Measurements from ENCODE around the gene RFX4.
A peak's percentile ranks its signal among the peaks of the same experiment; 100 is the strongest.

Gene RFX4

GRCh38 chr12:106757623-106758348 is 175.0 kb downstream of the RFX4 start:
- no peaks in the 10 kb centered on the region for H3K27me3 ChIP-seq (ENCODE audit: control insufficient read depth in 1 of 2, insufficient read depth in 2 of 2, low read length in 2 of 2)
- no peaks in the 10 kb centered on the region for H3K36me3 ChIP-seq (ENCODE audit: control insufficient read depth in 1 of 2, insufficient read depth in 2 of 2, low read length in 2 of 2)
- H3K9ac ChIP-seq (ENCODE audit: low read depth in 1 of 2, low read length in 2 of 2) = no peak overlapping the region
- no peaks in the 10 kb centered on the region for H3K9me3 ChIP-seq (ENCODE audit: control insufficient read depth in 1 of 2, low read length in 2 of 2)
- no peak overlapping the region for H3K27ac ChIP-seq (ENCODE audit: low read depth, low read length)
- H3K4me1 ChIP-seq (ENCODE audit: control insufficient read depth in 1 of 2, insufficient read depth in 2 of 2, low read length in 2 of 2) = peaks cover 21 to 30% of the 10 kb centered on the region in 2 donors
- H3K4me3 ChIP-seq (ENCODE audit: low read depth in 1 of 2, low read length in 2 of 2) = no peak overlapping the region

- H3K27me3 ChIP-seq (ENCODE audit: control insufficient read depth in 1 of 2, insufficient read depth in 2 of 2, low read length in 2 of 2) = no peaks in the 10 kb centered on the region
- H3K36me3 ChIP-seq (ENCODE audit: control insufficient read depth in 1 of 2, insufficient read depth in 2 of 2, low read length in 2 of 2) = no peaks in the 10 kb centered on the region
- H3K4me3 ChIP-seq (ENCODE audit: low read depth in 1 of 2, low read length in 2 of 2) = no peak overlapping the region
- no peak overlapping the region for H3K9ac ChIP-seq (ENCODE audit: low read depth in 1 of 2, low read length in 2 of 2)
- H3K27ac ChIP-seq (ENCODE audit: low read depth, low read length) = no peak overlapping the region
- no peaks in the 10 kb centered on the region for H3K9me3 ChIP-seq (ENCODE audit: control insufficient read depth in 1 of 2, low read length in 2 of 2)
- peaks cover 21 to 30% of the 10 kb centered on the region in 2 donors for H3K4me1 ChIP-seq (ENCODE audit: control insufficient read depth in 1 of 2, insufficient read depth in 2 of 2, low read length in 2 of 2)
These were observed 175.7 kb downstream of the RFX4 start for GRCh38 chr12:106758349-106759110.

DNA sequence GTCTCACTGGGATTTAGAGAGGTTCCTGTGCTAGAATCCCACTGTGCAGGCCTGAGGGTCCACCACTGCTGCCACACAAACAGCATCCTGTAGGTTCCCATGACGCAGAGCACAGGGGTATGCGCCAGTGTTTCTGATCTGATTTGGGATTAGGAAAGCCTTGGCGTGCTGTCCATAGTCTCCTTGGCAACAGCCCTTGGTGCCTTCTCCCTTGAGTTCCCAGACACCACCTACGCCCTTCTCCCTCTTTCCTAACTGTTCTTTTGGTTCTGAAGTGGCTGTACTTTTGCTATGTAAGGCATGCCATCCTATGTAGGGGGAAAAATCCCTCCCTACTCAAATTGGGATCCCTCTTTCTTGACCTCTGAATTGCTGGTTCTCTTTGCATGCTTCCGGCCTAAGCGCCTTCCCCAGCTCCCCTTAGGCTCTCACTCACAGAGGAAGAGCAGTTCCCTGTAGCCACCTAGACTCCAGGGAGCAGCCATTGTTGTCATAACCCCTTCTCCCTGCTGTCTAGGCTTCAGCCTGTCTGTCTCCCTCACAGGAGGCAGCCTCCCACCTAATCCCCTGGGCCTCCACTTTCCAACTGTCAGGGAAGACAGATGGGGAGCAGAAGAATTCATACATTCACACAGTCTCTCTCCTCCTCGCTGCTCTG is 176.9 kb downstream of the RFX4 start:
- H3K9ac ChIP-seq (ENCODE audit: low read depth in 1 of 2, low read length in 2 of 2) = peak overlapping the region in 1 of 2 donors; percentile 4

GRCh38 chr12:106760184-106760531 is 177.4 kb downstream of the RFX4 start:
- Histone ChIP-seq H3K9me3 (ENCODE audit: control insufficient read depth in 1 of 2, low read length in 2 of 2) (no peaks in the 10 kb centered on the region), H3K9ac (ENCODE audit: low read depth in 1 of 2, low read length in 2 of 2) (peak overlapping the region in 1 of 2 donors; percentile 4), H3K27me3 (ENCODE audit: control insufficient read depth in 1 of 2, insufficient read depth in 2 of 2, low read length in 2 of 2) (no peaks in the 10 kb centered on the region), H3K36me3 (ENCODE audit: control insufficient read depth in 1 of 2, insufficient read depth in 2 of 2, low read length in 2 of 2) (no peaks in the 10 kb centered on the region), H3K4me1 (ENCODE audit: control insufficient read depth in 1 of 2, insufficient read depth in 2 of 2, low read length in 2 of 2) (peaks cover 21 to 23% of the 10 kb centered on the region in 2 donors), H3K4me3 (ENCODE audit: low read depth in 1 of 2, low read length in 2 of 2) (no peak overlapping the region), H3K27ac (ENCODE audit: low read depth, low read length) (no peak overlapping the region)

More for the DNA sequence above, 176.9 kb downstream of the RFX4 start:
- no peaks in the 10 kb centered on the region for H3K36me3 ChIP-seq (ENCODE audit: control insufficient read depth in 1 of 2, insufficient read depth in 2 of 2, low read length in 2 of 2)
- no peaks in the 10 kb centered on the region for H3K9me3 ChIP-seq (ENCODE audit: control insufficient read depth in 1 of 2, low read length in 2 of 2)
- no peaks in the 10 kb centered on the region for H3K27me3 ChIP-seq (ENCODE audit: control insufficient read depth in 1 of 2, insufficient read depth in 2 of 2, low read length in 2 of 2)
- no peak overlapping the region for H3K27ac ChIP-seq (ENCODE audit: low read depth, low read length)
- H3K4me1 ChIP-seq (ENCODE audit: control insufficient read depth in 1 of 2, insufficient read depth in 2 of 2, low read length in 2 of 2) = peaks cover 21 to 23% of the 10 kb centered on the region in 2 donors
- H3K4me3 ChIP-seq (ENCODE audit: low read depth in 1 of 2, low read length in 2 of 2) = no peak overlapping the region

- no peak overlapping the region for H3K9ac ChIP-seq (ENCODE audit: low read depth in 1 of 2, low read length in 2 of 2)
- H3K27me3 ChIP-seq (ENCODE audit: control insufficient read depth in 1 of 2, insufficient read depth in 2 of 2, low read length in 2 of 2) = peaks cover 0 to 4% of the 10 kb centered on the region in 2 donors
- H3K9me3 ChIP-seq (ENCODE audit: control insufficient read depth in 1 of 2, low read length in 2 of 2) = no peaks in the 10 kb centered on the region
- H3K36me3 ChIP-seq (ENCODE audit: control insufficient read depth in 1 of 2, insufficient read depth in 2 of 2, low read length in 2 of 2) = no peaks in the 10 kb centered on the region
- peaks cover 7 to 10% of the 10 kb centered on the region in 2 donors for H3K4me1 ChIP-seq (ENCODE audit: control insufficient read depth in 1 of 2, insufficient read depth in 2 of 2, low read length in 2 of 2)
- H3K4me3 ChIP-seq (ENCODE audit: low read depth in 1 of 2, low read length in 2 of 2) = no peak overlapping the region
- no peak overlapping the region for H3K27ac ChIP-seq (ENCODE audit: low read depth, low read length)
These were observed 181.4 kb downstream of the RFX4 start for GRCh38 chr12:106764220-106764619.

DNA sequence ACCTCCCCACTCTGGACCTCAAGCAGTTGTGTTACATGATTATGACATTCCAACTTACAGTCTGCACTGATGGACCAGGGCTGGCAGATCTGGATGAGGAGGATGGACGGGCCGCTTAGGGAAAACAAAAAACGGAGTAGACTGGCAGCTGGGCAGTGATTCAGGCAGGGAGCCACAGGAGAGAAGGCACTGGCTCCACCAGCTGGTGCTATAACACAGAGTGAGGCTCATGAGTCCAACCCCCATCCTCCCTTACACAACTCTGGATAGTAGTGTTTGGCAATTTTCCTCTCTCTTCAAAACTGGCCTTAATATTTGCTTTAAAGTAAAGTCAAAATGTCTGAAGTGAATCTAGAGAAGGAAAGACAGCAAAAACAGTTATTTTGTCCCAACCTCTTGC is 181.9 kb downstream of the RFX4 start:
- Histone ChIP-seq H3K27ac (ENCODE audit: low read depth, low read length) (no peak overlapping the region), H3K36me3 (ENCODE audit: control insufficient read depth in 1 of 2, insufficient read depth in 2 of 2, low read length in 2 of 2) (no peaks in the 10 kb centered on the region), H3K9me3 (ENCODE audit: control insufficient read depth in 1 of 2, low read length in 2 of 2) (no peaks in the 10 kb centered on the region), H3K4me1 (ENCODE audit: control insufficient read depth in 1 of 2, insufficient read depth in 2 of 2, low read length in 2 of 2) (peaks cover 2 to 6% of the 10 kb centered on the region in 2 donors), H3K9ac (ENCODE audit: low read depth in 1 of 2, low read length in 2 of 2) (no peak overlapping the region), H3K27me3 (ENCODE audit: control insufficient read depth in 1 of 2, insufficient read depth in 2 of 2, low read length in 2 of 2) (peaks cover 0 to 4% of the 10 kb centered on the region in 2 donors), H3K4me3 (ENCODE audit: low read depth in 1 of 2, low read length in 2 of 2) (no peak overlapping the region)

GRCh38 chr12:106766393-106766826 is 183.6 kb downstream of the RFX4 start:
- no peak overlapping the region for H3K27ac ChIP-seq (ENCODE audit: low read depth, low read length)
- H3K27me3 ChIP-seq (ENCODE audit: control insufficient read depth in 1 of 2, insufficient read depth in 2 of 2, low read length in 2 of 2) = peaks cover 0 to 4% of the 10 kb centered on the region in 2 donors
- no peak overlapping the region for H3K9ac ChIP-seq (ENCODE audit: low read depth in 1 of 2, low read length in 2 of 2)
- H3K4me1 ChIP-seq (ENCODE audit: control insufficient read depth in 1 of 2, insufficient read depth in 2 of 2, low read length in 2 of 2) = peaks cover 3 to 6% of the 10 kb centered on the region in 2 donors
- H3K9me3 ChIP-seq (ENCODE audit: control insufficient read depth in 1 of 2, low read length in 2 of 2) = no peaks in the 10 kb centered on the region
- no peaks in the 10 kb centered on the region for H3K36me3 ChIP-seq (ENCODE audit: control insufficient read depth in 1 of 2, insufficient read depth in 2 of 2, low read length in 2 of 2)
- H3K4me3 ChIP-seq (ENCODE audit: low read depth in 1 of 2, low read length in 2 of 2) = no peak overlapping the region

- H3K9ac ChIP-seq (ENCODE audit: low read depth in 1 of 2, low read length in 2 of 2) = no peak overlapping the region
- H3K4me1 ChIP-seq (ENCODE audit: control insufficient read depth in 1 of 2, insufficient read depth in 2 of 2, low read length in 2 of 2) = peaks cover 10 to 14% of the 10 kb centered on the region in 2 donors
- H3K9me3 ChIP-seq (ENCODE audit: control insufficient read depth in 1 of 2, low read length in 2 of 2) = no peaks in the 10 kb centered on the region
- no peaks in the 10 kb centered on the region for H3K36me3 ChIP-seq (ENCODE audit: control insufficient read depth in 1 of 2, insufficient read depth in 2 of 2, low read length in 2 of 2)
- peaks cover 0 to 4% of the 10 kb centered on the region in 2 donors for H3K27me3 ChIP-seq (ENCODE audit: control insufficient read depth in 1 of 2, insufficient read depth in 2 of 2, low read length in 2 of 2)
- H3K27ac ChIP-seq (ENCODE audit: low read depth, low read length) = no peak overlapping the region
- no peak overlapping the region for H3K4me3 ChIP-seq (ENCODE audit: low read depth in 1 of 2, low read length in 2 of 2)
These were observed 184.4 kb downstream of the RFX4 start for GRCh38 chr12:106767206-106767605.

GRCh38 chr12:106767954-106768822 is 185.4 kb downstream of the RFX4 start:
- H3K9me3 ChIP-seq (ENCODE audit: control insufficient read depth in 1 of 2, low read length in 2 of 2) = no peaks in the 10 kb centered on the region
- no peak overlapping the region for H3K27ac ChIP-seq (ENCODE audit: low read depth, low read length)
- no peak overlapping the region for H3K9ac ChIP-seq (ENCODE audit: low read depth in 1 of 2, low read length in 2 of 2)
- no peak overlapping the region for H3K4me3 ChIP-seq (ENCODE audit: low read depth in 1 of 2, low read length in 2 of 2)
- peaks cover 0 to 4% of the 10 kb centered on the region in 2 donors for H3K27me3 ChIP-seq (ENCODE audit: control insufficient read depth in 1 of 2, insufficient read depth in 2 of 2, low read length in 2 of 2)
- no peaks in the 10 kb centered on the region for H3K36me3 ChIP-seq (ENCODE audit: control insufficient read depth in 1 of 2, insufficient read depth in 2 of 2, low read length in 2 of 2)
- H3K4me1 ChIP-seq (ENCODE audit: control insufficient read depth in 1 of 2, insufficient read depth in 2 of 2, low read length in 2 of 2) = peaks cover 13 to 17% of the 10 kb centered on the region in 2 donors
